ENCODE measurements around the gene C9orf50. TPM values are rescaled to one million over a fixed set of nuclear protein-coding genes. Genes with fewer than 3 reads are reported as not detected.
"Not testable (repeated sequence)": the region's sequence is repeated elsewhere in the genome, so short reads cannot be mapped to it uniquely, and the experiment has no call there.

The C9orf50 gene
- total RNA-seq, 1 experiment from 2014 or later: not detected

- DNase-seq (ENCODE audit: low spot score): no peak
Measured at GRCh38 chr9:129648092-129648763, 27.3 kb upstream of the C9orf50 start.

GRCh38 chr9:129647635-129648034, 26.7 kb upstream of the C9orf50 start:
- no peak for DNase-seq (ENCODE audit: low spot score)

- no peak for DNase-seq (ENCODE audit: low spot score)
Measured at GRCh38 chr9:129646654-129647053, 25.8 kb upstream of the C9orf50 start.

DNA sequence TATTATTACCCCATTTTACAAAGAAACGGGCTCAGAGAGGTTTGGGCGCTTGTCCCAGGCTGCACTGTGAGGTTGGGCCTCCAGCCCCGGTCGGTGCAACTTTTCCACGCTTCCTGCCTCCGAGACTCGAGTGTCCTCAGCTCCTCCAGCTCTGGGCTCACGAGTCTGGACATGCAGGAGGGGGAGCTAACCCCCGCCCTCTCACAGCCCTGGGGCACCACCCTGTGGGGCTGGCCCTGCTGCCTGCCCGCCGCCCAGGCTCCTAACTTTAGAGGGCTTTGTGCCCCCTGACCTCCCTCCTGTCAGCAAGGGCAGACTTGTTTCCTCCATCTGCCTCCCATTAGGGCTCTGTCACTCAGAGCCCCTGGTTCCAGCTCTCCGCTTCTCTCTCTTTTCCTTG, 25.4 kb upstream of the C9orf50 start:
- no peak for DNase-seq (ENCODE audit: low spot score)

DNA sequence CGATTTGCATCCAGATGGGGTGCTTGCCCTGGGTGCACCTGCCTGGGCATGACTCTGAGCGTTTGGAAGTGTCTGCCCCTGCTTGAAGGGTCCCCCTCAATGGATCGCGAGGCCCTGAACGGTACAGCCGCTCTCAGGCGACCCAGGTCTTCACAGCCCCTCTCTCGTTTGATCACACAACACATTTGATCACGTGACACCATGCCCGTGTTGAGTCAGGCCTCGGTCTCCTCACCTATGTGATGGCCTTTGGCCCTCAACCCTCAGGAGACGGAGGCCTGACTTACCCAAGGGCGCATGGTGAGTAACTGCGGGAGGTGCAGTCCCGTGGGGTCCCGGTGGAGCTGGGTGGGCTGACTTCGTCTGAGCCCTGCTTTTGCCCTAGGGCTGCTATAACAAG, 24.0 kb upstream of the C9orf50 start:
- DNase-seq (ENCODE audit: low spot score): no peak

GRCh38 chr9:129644365-129644764, 23.5 kb upstream of the C9orf50 start:
- no peak for DNase-seq (ENCODE audit: low spot score)

- no peak for DNase-seq (ENCODE audit: low spot score)
Measured at GRCh38 chr9:129643706-129644105, 22.8 kb upstream of the C9orf50 start.

GRCh38 chr9:129641750-129642585, 21.1 kb upstream of the C9orf50 start, which contains the start of gene ASB6:
Gene ASB6 (minus strand): TSS chr9:129642151. CDS start chr9:129641999, 152 bp downstream.
- DNase-seq (ENCODE audit: low spot score): peak; percentile 93

DNA sequence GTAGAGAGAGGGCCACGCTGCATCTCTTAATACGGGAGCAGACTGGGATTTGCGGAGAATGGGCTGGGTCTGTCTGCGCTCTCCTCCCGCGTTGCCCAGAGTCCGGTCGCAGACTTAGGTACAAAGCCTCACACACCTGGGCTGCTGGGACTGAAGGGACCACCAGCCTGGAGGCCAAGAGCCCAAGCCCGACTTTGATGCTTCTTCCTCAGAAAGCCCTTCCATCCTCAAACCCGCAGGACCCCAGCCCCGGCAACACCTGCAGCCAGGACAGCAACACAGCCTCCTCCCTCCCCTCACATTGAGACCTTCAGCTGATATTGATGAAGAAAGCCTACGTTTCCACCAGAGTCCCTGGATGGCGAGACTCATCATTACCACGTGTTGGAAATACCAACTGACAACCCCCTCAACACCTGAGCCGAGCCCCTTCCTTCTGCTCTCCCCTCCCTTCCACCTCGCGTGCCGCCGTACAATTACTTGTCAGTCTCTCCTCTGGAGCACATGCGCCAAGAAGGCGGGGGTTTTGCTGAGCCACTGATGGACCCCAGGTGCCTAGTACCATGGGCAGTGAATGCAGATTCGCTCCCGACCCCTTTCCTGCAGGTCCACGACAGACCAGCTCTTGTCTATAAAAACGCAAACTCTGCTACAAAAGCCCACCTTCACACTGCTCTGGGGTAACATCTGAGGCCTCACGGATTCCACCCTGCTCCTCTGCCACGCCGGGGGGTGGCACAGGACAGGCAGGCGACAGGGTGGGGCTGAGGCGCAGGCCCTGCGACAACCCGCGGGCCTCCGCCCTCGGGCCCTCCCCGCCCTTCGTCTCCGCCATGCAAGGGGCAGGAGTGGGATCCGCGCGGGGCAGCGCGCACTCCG, 20.2 kb upstream of the C9orf50 start:
- DNase-seq (ENCODE audit: low spot score): no peak

DNA sequence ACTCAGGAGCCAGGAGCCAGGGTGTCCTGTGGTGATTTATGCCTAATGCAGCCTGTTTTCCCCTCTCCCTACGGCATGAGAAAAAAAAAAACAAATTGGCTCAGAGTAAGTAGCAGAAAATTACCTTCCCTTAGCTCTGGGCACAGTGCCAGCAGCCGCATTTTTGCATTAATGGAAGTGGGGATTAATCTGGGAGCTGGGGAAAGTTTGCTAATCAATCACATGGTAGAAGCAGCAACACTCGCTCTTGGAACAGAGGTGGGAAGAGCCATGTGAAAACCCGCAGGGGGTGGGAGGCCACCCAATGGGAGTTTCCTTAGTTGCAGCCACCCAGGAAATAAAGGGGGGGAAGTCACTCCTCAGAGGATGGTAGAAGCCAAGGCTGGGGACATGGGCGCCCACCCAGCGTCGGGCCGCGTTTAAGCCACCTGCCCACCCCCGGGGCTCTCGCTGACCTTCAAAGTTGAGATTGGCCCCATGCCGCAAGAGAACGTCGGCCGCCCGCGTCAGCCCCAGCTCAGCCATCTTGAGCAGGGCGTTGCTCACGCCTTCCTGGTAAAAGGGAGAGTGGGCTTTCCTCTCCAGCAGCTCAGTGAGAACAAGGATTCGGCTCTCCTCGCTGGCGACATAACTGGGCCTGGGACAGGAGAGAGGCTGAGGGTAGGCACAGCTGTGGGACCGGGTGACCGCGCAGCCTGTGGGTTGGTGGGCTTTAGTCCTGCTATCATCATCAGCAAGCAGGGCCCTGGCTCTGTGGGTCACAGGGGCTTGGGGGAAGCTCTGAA, 19.4 kb upstream of the C9orf50 start:
- no peak for DNase-seq (ENCODE audit: low spot score)

DNA sequence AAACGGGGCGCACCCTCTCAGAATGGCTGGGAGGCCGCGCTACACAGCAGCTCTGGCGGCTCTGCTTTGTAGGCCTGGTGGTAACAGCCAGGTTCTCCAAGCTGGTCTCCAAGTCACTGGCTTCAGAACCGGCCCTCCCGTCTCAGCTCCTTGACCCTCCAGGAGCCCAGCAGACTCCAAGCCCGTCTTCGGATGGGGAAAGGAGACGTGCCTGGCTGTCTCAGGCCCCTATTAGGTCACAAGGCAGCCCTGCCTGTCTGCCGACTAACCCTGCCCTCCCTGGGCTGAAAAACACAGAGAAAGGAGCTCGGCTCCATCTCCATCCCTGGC, 18.8 kb upstream of the C9orf50 start:
- DNase-seq (ENCODE audit: low spot score): no peak

- no peak for DNase-seq (ENCODE audit: low spot score)
Measured at GRCh38 chr9:129639034-129639630, 18.2 kb upstream of the C9orf50 start.

- no peak for DNase-seq (ENCODE audit: low spot score)
Measured at GRCh38 chr9:129637673-129638439, 17.0 kb upstream of the C9orf50 start.

DNA sequence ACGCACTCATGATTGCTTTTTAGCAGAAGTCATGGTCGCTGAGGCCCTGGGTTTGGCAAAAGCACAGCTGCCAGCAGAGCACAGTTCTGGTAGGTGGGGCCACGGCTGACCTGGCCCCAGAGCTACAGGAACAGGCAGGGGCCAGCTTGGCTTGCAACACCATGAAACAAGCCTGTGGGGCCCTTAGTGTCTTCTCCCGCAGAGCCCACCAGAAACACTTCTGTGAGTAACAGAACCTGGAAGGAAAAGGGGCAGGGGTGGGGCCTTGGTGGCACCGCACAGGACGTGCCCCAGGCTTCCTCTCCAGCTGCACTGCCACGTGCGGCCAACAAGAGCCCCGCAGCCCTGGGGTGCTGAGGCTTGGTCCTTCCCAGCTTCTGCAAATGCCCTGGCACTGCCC, 16.2 kb upstream of the C9orf50 start:
- DNase-seq (ENCODE audit: low spot score): no peak

DNA sequence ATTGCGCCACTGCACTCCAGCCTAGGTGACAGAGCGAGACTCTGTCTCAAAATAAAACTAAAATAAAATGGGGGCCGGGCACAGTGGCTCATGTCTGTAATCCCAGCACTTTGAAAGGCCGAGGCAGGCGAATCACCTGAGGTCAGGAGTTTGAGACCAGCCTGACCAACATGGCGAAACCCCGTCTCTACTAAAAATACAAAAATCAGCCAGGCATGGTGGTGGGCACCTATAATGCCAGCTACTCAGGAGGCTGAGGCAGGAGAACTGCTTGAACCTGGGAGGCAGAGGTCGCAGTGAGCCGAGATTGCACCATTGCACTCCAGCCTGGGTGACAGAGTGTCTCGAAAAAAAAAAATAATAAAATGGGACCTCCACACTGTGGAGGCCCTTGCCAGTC, 15.4 kb upstream of the C9orf50 start:
- DNase-seq (ENCODE audit: low spot score): not testable (repeated sequence)

- DNase-seq (ENCODE audit: low spot score): no peak
Measured at GRCh38 chr9:129635099-129636065, 14.5 kb upstream of the C9orf50 start.

DNA sequence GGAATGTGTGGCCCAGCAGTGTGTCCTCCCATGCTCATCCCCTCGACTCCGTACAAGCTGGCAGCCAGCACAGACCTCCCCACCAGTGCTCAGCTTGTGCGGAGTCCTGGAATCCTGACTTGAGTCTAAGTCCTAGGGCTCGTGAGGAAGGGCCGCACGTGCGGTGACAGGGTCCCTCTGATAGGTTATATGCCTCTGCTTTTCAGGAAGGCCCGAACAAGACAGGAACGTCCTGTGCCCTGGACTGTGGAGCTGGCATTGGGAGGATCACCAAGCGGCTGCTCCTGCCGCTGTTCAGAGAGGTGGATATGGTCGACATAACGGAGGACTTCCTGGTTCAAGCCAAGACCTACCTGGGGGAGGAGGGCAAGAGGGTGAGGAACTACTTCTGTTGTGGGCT, 12.9 kb upstream of the C9orf50 start:
- no peak for DNase-seq (ENCODE audit: low spot score)

GRCh38 chr9:129633207-129633606, 12.3 kb upstream of the C9orf50 start:
- DNase-seq (ENCODE audit: low spot score): no peak

GRCh38 chr9:129632460-129632859, 11.6 kb upstream of the C9orf50 start:
- no peak for DNase-seq (ENCODE audit: low spot score)
